H1 (cell line): ENCODE data around the gene OR52A5. TPM values are rescaled to one million over a fixed set of nuclear protein-coding genes. Genes with fewer than 3 reads are reported as not detected.

Experiments
- CTCF ChIA-PET: fragments of 300-600 bp; sonication (Branson Sonifier 250); formaldehyde crosslinking; loops from one replicate; lab custom pipeline; 2021; ENCODE audit not compliant: partially characterized antibody; lab: Charles Lee
- POLR2A ChIA-PET: fragments of 300-600 bp; sonication (Branson Sonifier 250); formaldehyde crosslinking; loops from one replicate; lab custom pipeline; 2021; ENCODE audit warnings: inconsistent platforms; ENCODE audit not compliant: partially characterized antibody; lab: Charles Lee
- DNase-seq, 2 experiments: peaks; one replicate each; pipeline versions ENCODE4 v3.0.0 to v3.0.0-alpha.2; 2010 to 2022; ENCODE audit warnings: low spot score in 2 of 2, low read depth in 1 of 2, mixed read lengths in 1 of 2
- FAIRE-seq: peaks from 2 replicates; lab custom pipeline; 2011; peaks lifted over from hg19 to GRCh38; lab: Jason Lieb, UNC
- H2AFZ ChIP-seq: 2 replicates; pipeline ENCODE4 v1.8.1; 2012; ENCODE audit warnings: low read length, inconsistent platforms
- H2AK5ac ChIP-seq: 2 replicates; pipeline ENCODE4 v1.6.1; 2013; ENCODE audit warnings: low read depth, low read length
- H2BK120ac ChIP-seq: replicated peaks from 2 replicates; pipeline ENCODE3; 2013; ENCODE audit warnings: low read depth, low read length, inconsistent platforms
- H2BK12ac ChIP-seq: 2 replicates; pipeline ENCODE4 v1.6.1; 2013; ENCODE audit warnings: low read depth, low read length
- H2BK15ac ChIP-seq: 2 replicates; pipeline ENCODE4 v1.6.1; 2013; ENCODE audit warnings: low read length
- H2BK20ac ChIP-seq: 2 replicates; pipeline ENCODE4 v1.6.1; 2013; ENCODE audit warnings: low read length
- H2BK5ac ChIP-seq: 2 replicates; pipeline ENCODE4 v1.6.1; 2013; ENCODE audit warnings: low read depth, low read length
- H3K14ac ChIP-seq: 2 replicates; pipeline ENCODE4 v1.6.1; 2013; ENCODE audit warnings: inconsistent platforms; ENCODE audit not compliant: insufficient read length
- H3K18ac ChIP-seq: 2 replicates; pipeline ENCODE4 v1.6.1; 2013; ENCODE audit warnings: low read length; ENCODE audit errors: extremely low read depth
- H3K23ac ChIP-seq: 2 replicates; pipeline ENCODE4 v1.6.1; 2013; ENCODE audit warnings: inconsistent platforms; ENCODE audit not compliant: insufficient read length
- H3K23me2 ChIP-seq: 2 replicates; pipeline ENCODE4 v1.6.1; 2013; ENCODE audit warnings: low read depth, low read length
- H3K27ac ChIP-seq: 2 replicates; pipeline ENCODE4 v1.6.1; 2011; ENCODE audit warnings: low read depth, low read length, inconsistent platforms
- H3K27me3 ChIP-seq, 4 experiments: replicated peaks in 1 of 4; 1 replicate in 1 of 4; 2 replicates in 3 of 4; pipeline versions ENCODE4 v1.6.1 to v1.8.1; 2011 to 2013; ENCODE audit warnings: low read length in 3 of 4, mild to moderate bottlenecking in 3 of 4, inconsistent platforms in 2 of 4, mixed read lengths in 2 of 4, moderate library complexity in 1 of 4; ENCODE audit not compliant: control insufficient read depth in 3 of 4, insufficient read depth in 3 of 4; ENCODE audit errors: extremely low read depth in 1 of 4
- H3K36me3 ChIP-seq, 4 experiments: 2 replicates each; pipeline versions ENCODE4 v1.6.1 to v1.8.1; 2011 to 2013; ENCODE audit warnings: mild to moderate bottlenecking in 4 of 4, low read length in 3 of 4, moderate library complexity in 2 of 4, control low read depth in 1 of 4, inconsistent platforms in 1 of 4; ENCODE audit not compliant: insufficient read depth in 4 of 4, control insufficient read depth in 2 of 4
- H3K4ac ChIP-seq: replicated peaks from 2 replicates; pipeline ENCODE3; 2013; ENCODE audit warnings: low read length, low read depth, mixed read lengths, inconsistent platforms; ENCODE audit not compliant: insufficient read length
- H3K4me1 ChIP-seq, 4 experiments: replicated peaks in 1 of 4; 1 replicate in 1 of 4; 2 replicates in 3 of 4; pipeline versions ENCODE4 v1.6.1 to v1.8.1; 2011 to 2013; ENCODE audit warnings: low read length in 3 of 4, inconsistent platforms in 2 of 4, mixed read lengths in 1 of 4; ENCODE audit not compliant: insufficient read depth in 4 of 4, control insufficient read depth in 3 of 4
- H3K4me2 ChIP-seq, 2 experiments: 2 replicates each; pipeline versions ENCODE4 v1.6.1 to v1.8.1; 2011 to 2013; ENCODE audit warnings: low read depth in 2 of 2, low read length in 2 of 2, control low read depth in 1 of 2, inconsistent platforms in 1 of 2, mild to moderate bottlenecking in 1 of 2; ENCODE audit not compliant: insufficient read depth in 1 of 2
- H3K4me3 ChIP-seq, 4 experiments: fragments of 200-600, 300-600 bp in 1 of 4; sonication (generic), shearing (Covaris generic), sonication (Bioruptor Twin) in 1 of 4; 2 replicates each; pipeline versions ENCODE4 v1.5.1 to v1.8.1; 2011 to 2016; ENCODE audit warnings: low read length in 4 of 4, low read depth in 3 of 4, control low read depth in 2 of 4, inconsistent platforms in 2 of 4, mild to moderate bottlenecking in 2 of 4, mixed read lengths in 1 of 4, moderate library complexity in 1 of 4; ENCODE audit not compliant: insufficient read depth in 2 of 4; ENCODE audit errors: extremely low read depth in 1 of 4
- H3K56ac ChIP-seq: replicated peaks from 2 replicates; pipeline ENCODE3; 2013; ENCODE audit warnings: low read depth, mild to moderate bottlenecking, mixed read lengths, low read length, inconsistent platforms; ENCODE audit not compliant: insufficient read length
- H3K79me1 ChIP-seq: 2 replicates; pipeline ENCODE4 v1.6.1; 2013; ENCODE audit warnings: low read depth, low read length, control low read depth
- H3K79me2 ChIP-seq, 2 experiments: 2 replicates each; pipeline versions ENCODE4 v1.6.1 to v1.8.1; 2012 to 2013; ENCODE audit warnings: low read length in 2 of 2, mild to moderate bottlenecking in 2 of 2, inconsistent platforms in 1 of 2; ENCODE audit not compliant: insufficient read depth in 2 of 2, control insufficient read depth in 1 of 2
- H3K9ac ChIP-seq, 4 experiments: replicated peaks in 1 of 4; 1 replicate in 1 of 4; 2 replicates in 3 of 4; pipeline versions ENCODE4 v1.6.1 to v1.8.1; 2011 to 2013; ENCODE audit warnings: low read depth in 3 of 4, low read length in 3 of 4, control low read depth in 2 of 4, mild to moderate bottlenecking in 2 of 4, moderate library complexity in 2 of 4, inconsistent platforms in 1 of 4; ENCODE audit errors: extremely low read depth in 1 of 4
- H3K9me3 ChIP-seq, 2 experiments: 2 replicates each; pipeline versions ENCODE4 v1.6.1 to v1.8.1; 2012 to 2013; ENCODE audit warnings: mild to moderate bottlenecking in 2 of 2, moderate library complexity in 2 of 2, control low read depth in 1 of 2, inconsistent platforms in 1 of 2, low read depth in 1 of 2, low read length in 1 of 2, mixed read lengths in 1 of 2; ENCODE audit not compliant: insufficient read depth in 2 of 2
- H4K20me1 ChIP-seq, 2 experiments: replicated peaks in 1 of 2; 2 replicates each; pipeline versions ENCODE3 to v1.8.1; 2011 to 2013; ENCODE audit warnings: inconsistent platforms in 2 of 2, low read length in 2 of 2, mild to moderate bottlenecking in 1 of 2; ENCODE audit not compliant: insufficient read depth in 2 of 2, control insufficient read depth in 1 of 2
- H4K5ac ChIP-seq: 2 replicates; pipeline ENCODE4 v1.6.1; 2013; ENCODE audit warnings: low read length, low read depth, mixed read lengths, inconsistent platforms; ENCODE audit not compliant: insufficient read length
- H4K8ac ChIP-seq: 2 replicates; pipeline ENCODE4 v1.8.0; 2013; ENCODE audit warnings: mild to moderate bottlenecking, moderate library complexity, low read length, inconsistent platforms; ENCODE audit not compliant: insufficient read depth; ENCODE audit errors: extremely low read depth
- H4K91ac ChIP-seq: replicated peaks from 2 replicates; pipeline ENCODE3; 2013; ENCODE audit warnings: low read length, mixed read lengths, inconsistent platforms; ENCODE audit not compliant: insufficient read length
- ATF3 ChIP-seq: IDR thresholded peaks from 2 replicates; pipeline ENCODE4 v1.6.1; 2011; ENCODE audit warnings: low read depth, mild to moderate bottlenecking, low read length; ENCODE audit not compliant: insufficient read depth
- BCL11A ChIP-seq, 2 experiments: IDR thresholded peaks; one replicate each; pipeline ENCODE4 v1.6.1; 2011; ENCODE audit warnings: low read depth in 2 of 2, low read length in 2 of 2, mild to moderate bottlenecking in 2 of 2
- HDAC2 ChIP-seq, 2 experiments: fragments of 300-600 bp in 1 of 2; sonication (generic) in 1 of 2; IDR thresholded peaks; 2 replicates each; pipeline ENCODE4 v1.6.1; 2011 to 2012; ENCODE audit warnings: low read depth in 2 of 2, low read length in 2 of 2, mild to moderate bottlenecking in 2 of 2, moderate library complexity in 2 of 2, borderline replicate concordance in 1 of 2, inconsistent platforms in 1 of 2
- JUN ChIP-seq: IDR thresholded peaks from 2 replicates; pipeline ENCODE4 v1.6.1; 2011; ENCODE audit warnings: low read depth, mild to moderate bottlenecking, improper control_type of control experiment, low read length
- KDM4A ChIP-seq: IDR thresholded peaks from one replicate; pipeline ENCODE4 v1.7.1; 2012; ENCODE audit warnings: low read depth, mild to moderate bottlenecking, moderate library complexity, low read length, inconsistent platforms; ENCODE audit not compliant: severe bottlenecking
- SP4 ChIP-seq: IDR thresholded peaks from 2 replicates; pipeline ENCODE4 v1.6.1; 2012; ENCODE audit warnings: low read length, inconsistent platforms
- TBP ChIP-seq: IDR thresholded peaks from 2 replicates; pipeline ENCODE4 v1.6.1; 2011; ENCODE audit warnings: low read depth, low read length, improper control_type of control experiment
- WGBS, 2 experiments: shearing (Covaris generic) in 1 of 2; methylation state at CpG; one replicate each; pipeline versions ENCODE4 v1.1.6 to v1.1.7; 2013 to 2015; ENCODE audit warnings: low lambda C conversion rate in 2 of 2, mixed read lengths in 2 of 2, inconsistent platforms in 1 of 2, low coverage in 1 of 2, missing lambda C conversion rate in 1 of 2; ENCODE audit not compliant: insufficient replicate concordance in 2 of 2, insufficient coverage in 1 of 2, insufficient read length in 1 of 2; ENCODE audit errors: extremely low coverage in 1 of 2, missing lambda C conversion rate in 1 of 2; 5-methylcytosine and 5-hydroxymethylcytosine counted together
- polyA plus RNA-seq, 7 experiments: library from polyadenylated mRNA; depleted of rRNA in 3 of 7; stranded (reverse) in 5 of 7; unstranded in 2 of 7; fragments of >200 nt in 5 of 7; fragments of 200-250 nt in 2 of 7; gene quantifications; 1 replicate in 5 of 7; 2 replicates in 1 of 7; 4 replicates in 1 of 7; pipeline versions ENCODE4 v1.2.1 to v1.2.3, GENCODE V29; 2011 to 2013; ENCODE audit warnings: missing spikeins in 2 of 7, mixed read lengths in 2 of 7
- total RNA-seq: library from RNA; stranded (reverse); fragmentation: NEBNext Ultra II Directional; extraction: Animal tissue kit (Norgen Biotek cat#: 25700); gene quantifications from 2 replicates; pipeline ENCODE4 v1.2.1, GENCODE V29; 2021

The OR52A5 gene
- total and polyA plus RNA-seq, 2 of the 8 experiments (the other 6 are each of a cell fraction or from before 2014, with no cell fraction given), result 0.02 to 0.11 TPM

GRCh38 chr11:5102246-5102645 lies 35.9 kb downstream of the OR52A5 start:
- peak overlapping the region; percentile 85; the same call in 1 of the 2 replicates for H2AFZ ChIP-seq
- no peak overlapping the region for H2BK5ac ChIP-seq
- H3K27ac ChIP-seq, result no peak overlapping the region
- no peaks in the 10 kb centered on the region for H3K9me3 ChIP-seq
- no peak overlapping the region for H4K91ac ChIP-seq
- H3K9ac ChIP-seq, result no peak overlapping the region; a peak in 1 of 7 replicates
- no peaks in the 10 kb centered on the region for H3K79me1 ChIP-seq
- H3K27me3 ChIP-seq, result no peaks in the 10 kb centered on the region
- POLR2A ChIA-PET, result no interaction called here
- no peaks in the 10 kb centered on the region for H3K79me2 ChIP-seq
- no peak for DNase-seq
- TF ChIP-seq BCL11A (IDR thresholded peaks at IDR 0.05; ENCODE audit: low read depth in 2 of 2, low read length in 2 of 2) (no peak), SP4 (no peak), JUN (no peak), TBP (no peak), ATF3 (no peak), HDAC2 (IDR thresholded peaks at IDR 0.05; ENCODE audit: borderline replicate concordance in 1 of 2, low read depth in 2 of 2, low read length in 2 of 2) (no peak), KDM4A (no peak)
- H3K23ac ChIP-seq, result no peak overlapping the region
- no peak overlapping the region for H3K4ac ChIP-seq
- H4K5ac ChIP-seq, result no peak overlapping the region
- no peak for FAIRE-seq
- CTCF ChIA-PET, result no interaction called here
- H3K18ac ChIP-seq, result no peak overlapping the region
- 77% methylated on average over 2 of the region's 2 CpGs; no CpG with 5 or more reads in 1 of the 2 experiments for WGBS, 2 experiments
- no peak overlapping the region for H4K8ac ChIP-seq
- H3K23me2 ChIP-seq, result no peaks in the 10 kb centered on the region; the same call in 1 of the 2 replicates
- H2BK120ac ChIP-seq, result no peak overlapping the region
- H3K4me3 ChIP-seq, result no peak overlapping the region
- no peak overlapping the region for H3K14ac ChIP-seq
- no peak overlapping the region for H2BK20ac ChIP-seq
- H2AK5ac ChIP-seq, result no peak overlapping the region
- H2BK15ac ChIP-seq, result no peak overlapping the region
- H3K36me3 ChIP-seq, result no peaks in the 10 kb centered on the region
- H3K4me1 ChIP-seq, result no peaks in the 10 kb centered on the region
- H3K56ac ChIP-seq, result no peak overlapping the region
- no peaks in the 10 kb centered on the region for H4K20me1 ChIP-seq
- no peak overlapping the region for H2BK12ac ChIP-seq
- H3K4me2 ChIP-seq, result no peak overlapping the region
